Measurements from ENCODE around the gene LIN52. TPM values are rescaled to one million over a fixed set of nuclear protein-coding genes. Genes with fewer than 3 reads are reported as not detected.

Gene LIN52
- total RNA-seq, 2 donors from 2014 or later, result 8.7 to 22.1 TPM

GRCh38 chr14:74127634-74128033 lies 42.9 kb downstream of the LIN52 start:
- H3K4me1 ChIP-seq (ENCODE audit: control insufficient read depth in 1 of 2, low read depth in 2 of 2), result no peaks in the 10 kb centered on the region
- H3K36me3 ChIP-seq, result no peaks in the 10 kb centered on the region
- no peaks in the 10 kb centered on the region for H3K9me3 ChIP-seq
- DNase-seq (ENCODE audit: low spot score) (no peak), ATAC-seq (ENCODE audit: insufficient number of reproducible peaks, low FRiP score, low read depth) (no peak)
- H3K27me3 ChIP-seq (replicated peaks; ENCODE audit: insufficient read depth), result no peaks in the 10 kb centered on the region
- no peak for TF ChIP-seq CTCF (IDR thresholded peaks at IDR 0.05)
- H3K4me3 ChIP-seq, result no peak overlapping the region
- H3K27ac ChIP-seq, result no peak overlapping the region

GRCh38 chr14:74133833-74134481 lies 49.2 kb downstream of the LIN52 start:
- Histone ChIP-seq H3K9me3 (no peaks in the 10 kb centered on the region), H3K4me1 (ENCODE audit: control insufficient read depth in 1 of 2, low read depth in 2 of 2) (no peaks in the 10 kb centered on the region)
- ATAC-seq (ENCODE audit: insufficient number of reproducible peaks, low FRiP score, low read depth), result no peak

GRCh38 chr14:74134484-74134883 lies 49.7 kb downstream of the LIN52 start:
- Histone ChIP-seq H3K27me3 (replicated peaks; ENCODE audit: insufficient read depth) (no peaks in the 10 kb centered on the region), H3K4me3 (no peak overlapping the region), H3K4me1 (ENCODE audit: control insufficient read depth in 1 of 2, low read depth in 2 of 2) (no peaks in the 10 kb centered on the region), H3K36me3 (no peaks in the 10 kb centered on the region), H3K27ac (no peak overlapping the region), H3K9me3 (no peaks in the 10 kb centered on the region)
- DNase-seq (ENCODE audit: low spot score) (no peak), ATAC-seq (ENCODE audit: insufficient number of reproducible peaks, low FRiP score, low read depth) (no peak)
- no peak for TF ChIP-seq CTCF (IDR thresholded peaks at IDR 0.05)

More at GRCh38 chr14:74133833-74134481, 49.2 kb downstream of the LIN52 start:
- H3K36me3 ChIP-seq, result no peaks in the 10 kb centered on the region
- no peak overlapping the region for H3K27ac ChIP-seq
- H3K27me3 ChIP-seq (replicated peaks; ENCODE audit: insufficient read depth), result no peaks in the 10 kb centered on the region
- no peak for TF ChIP-seq CTCF (IDR thresholded peaks at IDR 0.05)
- H3K4me3 ChIP-seq, result no peak overlapping the region
- no peak for DNase-seq (ENCODE audit: low spot score)

GRCh38 chr14:74135426-74135825 lies 50.7 kb downstream of the LIN52 start:
- DNase-seq (ENCODE audit: low spot score) (no peak), ATAC-seq (ENCODE audit: insufficient number of reproducible peaks, low FRiP score, low read depth) (no peak)
- Histone ChIP-seq H3K27me3 (replicated peaks; ENCODE audit: insufficient read depth) (no peaks in the 10 kb centered on the region), H3K36me3 (no peaks in the 10 kb centered on the region), H3K4me1 (ENCODE audit: control insufficient read depth in 1 of 2, low read depth in 2 of 2) (no peaks in the 10 kb centered on the region), H3K27ac (no peak overlapping the region), H3K9me3 (no peaks in the 10 kb centered on the region), H3K4me3 (no peak overlapping the region)
- TF ChIP-seq CTCF (IDR thresholded peaks at IDR 0.05), result no peak

- ATAC-seq (ENCODE audit: insufficient number of reproducible peaks, low FRiP score, low read depth), result no peak
Measured at GRCh38 chr14:74140374-74140850, 55.7 kb downstream of the LIN52 start.

More at GRCh38 chr14:74140374-74140850, 55.7 kb downstream of the LIN52 start:
- TF ChIP-seq CTCF (IDR thresholded peaks at IDR 0.05), result no peak
- no peaks in the 10 kb centered on the region for H3K9me3 ChIP-seq
- no peaks in the 10 kb centered on the region for H3K4me1 ChIP-seq (ENCODE audit: control insufficient read depth in 1 of 2, low read depth in 2 of 2)
- H3K36me3 ChIP-seq, result no peaks in the 10 kb centered on the region
- DNase-seq (ENCODE audit: low spot score), result peak; percentile 4
- H3K4me3 ChIP-seq, result no peak overlapping the region
- no peak overlapping the region for H3K27ac ChIP-seq
- no peaks in the 10 kb centered on the region for H3K27me3 ChIP-seq (replicated peaks; ENCODE audit: insufficient read depth)

Data from thoracic aorta (tissue), 2 donors.